PC-3 (cell line): ENCODE data around the gene GLCE. TPM values are rescaled to one million over a fixed set of nuclear protein-coding genes. Genes with fewer than 3 reads are reported as not detected.

Source experiments
- ATAC-seq: fragments of 200-7000 bp; cut with Tn5 transposase; 2 replicates; pipeline ENCODE4 v1.9.1; 2020; ENCODE audit warnings: mild to moderate bottlenecking, moderate library complexity
- BruUV-seq: library from RNA; stranded (reverse); fragments of 400-500 nt; replicated peaks from 2 replicates; lab custom pipeline; 2021; lab: Mats Ljungman, UMichigan
- CTCF ChIA-PET: fragments of 300-600 bp; sonication (Branson Sonifier 250); formaldehyde crosslinking; loops from one replicate; lab custom pipeline; 2022; ENCODE audit warnings: antibody characterized with exemption; lab: Charles Lee
- POLR2A ChIA-PET: fragments of 300-600 bp; sonication (Branson Sonifier 250); formaldehyde crosslinking; loops from one replicate; lab custom pipeline; 2022; ENCODE audit warnings: antibody characterized with exemption; ENCODE audit not compliant: unreplicated experiment; lab: Charles Lee
- DNase-seq: peaks from one replicate; pipeline ENCODE4 v3.0.0-alpha.2; 2015
- H2AFZ ChIP-seq: fragments of 300-600 bp; sonication (generic); 2 replicates; pipeline ENCODE4 v1.6.0; 2016; ENCODE audit warnings: antibody characterized with exemption, low read length
- H3F3A ChIP-seq: fragments of 300-600 bp; sonication (generic); one replicate; pipeline ENCODE4 v1.6.0; 2017; ENCODE audit warnings: antibody characterized with exemption, low read length, control low read depth, mild to moderate bottlenecking; ENCODE audit not compliant: unreplicated experiment
- H3K27ac ChIP-seq: fragments of 300-600 bp; sonication (generic); 2 replicates; pipeline ENCODE4 v1.5.1; 2016; ENCODE audit warnings: mild to moderate bottlenecking, low read length
- H3K27me3 ChIP-seq: fragments of 300-600 bp; sonication (generic); 2 replicates; pipeline ENCODE4 v1.6.1; 2016; ENCODE audit warnings: low read length, mixed read lengths
- H3K36me3 ChIP-seq: fragments of 300-600 bp; sonication (generic); 2 replicates; pipeline ENCODE4 v1.6.1; 2016; ENCODE audit warnings: low read depth, mixed run types, low read length, mixed read lengths
- H3K4me1 ChIP-seq: fragments of 300-600 bp; sonication (generic); 2 replicates; pipeline ENCODE4 v1.5.1; 2016; ENCODE audit warnings: low read length; ENCODE audit not compliant: insufficient read depth
- H3K4me2 ChIP-seq: fragments of 300-600 bp; sonication (generic); 2 replicates; pipeline ENCODE4 v1.6.0; 2016; ENCODE audit warnings: low read length
- H3K4me3 ChIP-seq: fragments of 300-600 bp; sonication (generic); 2 replicates; pipeline ENCODE4 v1.5.1; 2016; ENCODE audit warnings: mild to moderate bottlenecking, low read length, mixed read lengths
- H3K79me2 ChIP-seq: fragments of 300-600 bp; sonication (generic); 2 replicates; pipeline ENCODE4 v1.6.1; 2017; ENCODE audit warnings: low read length, mixed read lengths
- H3K9ac ChIP-seq: fragments of 300-600 bp; sonication (generic); 2 replicates; pipeline ENCODE4 v1.6.0; 2016; ENCODE audit warnings: mild to moderate bottlenecking, low read length
- H3K9me2 ChIP-seq: fragments of 300-600 bp; sonication (generic); replicated peaks from 2 replicates; pipeline ENCODE4 v1.6.1; 2016; ENCODE audit warnings: mixed run types, low read length, mixed read lengths
- H3K9me3 ChIP-seq: fragments of 300-600 bp; sonication (generic); 2 replicates; pipeline ENCODE4 v1.6.1; 2016; ENCODE audit warnings: low read length, mixed read lengths
- H4K20me1 ChIP-seq: fragments of 300-600 bp; sonication (generic); 2 replicates; pipeline ENCODE4 v1.6.1; 2016; ENCODE audit warnings: low read length, mixed read lengths
- CTCF ChIP-seq: fragments of 300-600 bp; sonication (generic); conservative IDR thresholded peaks from 2 replicates; pipeline ENCODE4 v1.5.1; 2017; ENCODE audit warnings: antibody characterized with exemption, low read depth, mild to moderate bottlenecking, low read length
- EZH2 ChIP-seq: fragments of 300-600 bp; sonication (generic); IDR thresholded peaks from one replicate; pipeline ENCODE4 v1.6.1; 2017; ENCODE audit warnings: antibody characterized with exemption, mild to moderate bottlenecking, low read length; ENCODE audit not compliant: unreplicated experiment
- EZH2phosphoT487 ChIP-seq: fragments of 300-600 bp; sonication (generic); IDR thresholded peaks from 2 replicates; pipeline ENCODE4 v1.6.1; 2018; ENCODE audit warnings: mild to moderate bottlenecking, antibody characterized with exemption, low read length, borderline replicate concordance
- intact Hi-C: fragments of 100-400 bp; cut with micrococcal nuclease; formaldehyde crosslinking; loops from 2 replicates; pipeline ENCODE4 v1.9.0; 2023
- total RNA-seq: library from RNA; depleted of rRNA; stranded (reverse); fragments of >200 nt; gene quantifications from 2 replicates; pipeline ENCODE4 v1.2.3, GENCODE V29; 2014

GLCE gene
- total RNA-seq, 1 experiment from 2014 or later: 15.4 TPM

GRCh38 chr15:69194025-69194827, 33.8 kb downstream of the GLCE start:
- no peak for ATAC-seq
- Histone ChIP-seq H3K27me3 (no peaks in the 10 kb centered on the region), H4K20me1 (no peaks in the 10 kb centered on the region), H3K4me2 (no peak overlapping the region), H3K9me3 (no peaks in the 10 kb centered on the region), H3F3A (no peaks in the 10 kb centered on the region), H3K4me1 (no peaks in the 10 kb centered on the region), H3K4me3 (no peak overlapping the region), H3K9me2 (no peaks in the 10 kb centered on the region), H3K27ac (no peak overlapping the region), H3K9ac (no peak overlapping the region), H3K79me2 (no peaks in the 10 kb centered on the region), H2AFZ (no peak overlapping the region), H3K36me3 (no peaks in the 10 kb centered on the region)
- TF ChIP-seq EZH2phosphoT487 (no peak), CTCF (no peak), EZH2 (no peak)
- intact Hi-C loops: no loop called here
- BruUV-seq: no TSS peak
- DNase-seq: no peak
- CTCF ChIA-PET: interaction anchor here (0.6 kb wide), 1 partner anchor 9 kb away, joined by 3 read pairs; no protein-coding TSS in a partner anchor
- POLR2A ChIA-PET: no interaction called here

GRCh38 chr15:69194854-69195253, 34.4 kb downstream of the GLCE start:
- H3K79me2 ChIP-seq: no peaks in the 10 kb centered on the region

More at GRCh38 chr15:69194854-69195253, 34.4 kb downstream of the GLCE start:
- Histone ChIP-seq H3K27ac (no peak overlapping the region), H3K27me3 (no peaks in the 10 kb centered on the region), H3K4me2 (no peak overlapping the region), H2AFZ (no peak overlapping the region), H4K20me1 (no peaks in the 10 kb centered on the region), H3K4me3 (no peak overlapping the region), H3K4me1 (no peaks in the 10 kb centered on the region), H3F3A (no peaks in the 10 kb centered on the region), H3K9me2 (no peaks in the 10 kb centered on the region), H3K36me3 (no peaks in the 10 kb centered on the region), H3K9ac (no peak overlapping the region), H3K9me3 (no peaks in the 10 kb centered on the region)
- ChIA-PET POLR2A (no interaction called here), CTCF (interaction anchor here (0.6 kb wide), 1 partner anchor 10 kb away, joined by 3 read pairs; no protein-coding TSS in a partner anchor)
- intact Hi-C loops: no loop called here
- ATAC-seq (no peak), DNase-seq (no peak)
- TF ChIP-seq EZH2phosphoT487 (no peak), EZH2 (no peak), CTCF (no peak)
- BruUV-seq: no TSS peak
